ENCODE data around the gene HOXC11. TPM values are rescaled to one million over a fixed set of nuclear protein-coding genes. Genes with fewer than 3 reads are reported as not detected.
A peak's percentile ranks its signal among the peaks of the same experiment; 100 is the strongest.

The HOXC11 gene
- total RNA-seq, 4 donors from 2014 or later = 0.20 to 0.63 (median 0.60) TPM; not detected in 1

- no peak for DNase-seq (ENCODE audit: low spot score in 2 of 2)
- 37 to 42% methylated on average over 8 of the region's 8 CpGs for WGBS, 2 donors
- peaks cover 0 to 4% (median 0%) of the 10 kb centered on the region in 3 donors for H3K36me3 ChIP-seq
- peak overlapping the region in 3 of 4 donors; percentile 51 to 64 (median 57) for H3K4me3 ChIP-seq
- H3K4me1 ChIP-seq = peaks cover 0 to 91% (median 11%) of the 10 kb centered on the region in 4 donors
- TF ChIP-seq POLR2A (IDR thresholded peaks at IDR 0.05) (no peak), EP300 (IDR thresholded peaks at IDR 0.05) (no peak)
- TF ChIP-seq, protein P1, sequence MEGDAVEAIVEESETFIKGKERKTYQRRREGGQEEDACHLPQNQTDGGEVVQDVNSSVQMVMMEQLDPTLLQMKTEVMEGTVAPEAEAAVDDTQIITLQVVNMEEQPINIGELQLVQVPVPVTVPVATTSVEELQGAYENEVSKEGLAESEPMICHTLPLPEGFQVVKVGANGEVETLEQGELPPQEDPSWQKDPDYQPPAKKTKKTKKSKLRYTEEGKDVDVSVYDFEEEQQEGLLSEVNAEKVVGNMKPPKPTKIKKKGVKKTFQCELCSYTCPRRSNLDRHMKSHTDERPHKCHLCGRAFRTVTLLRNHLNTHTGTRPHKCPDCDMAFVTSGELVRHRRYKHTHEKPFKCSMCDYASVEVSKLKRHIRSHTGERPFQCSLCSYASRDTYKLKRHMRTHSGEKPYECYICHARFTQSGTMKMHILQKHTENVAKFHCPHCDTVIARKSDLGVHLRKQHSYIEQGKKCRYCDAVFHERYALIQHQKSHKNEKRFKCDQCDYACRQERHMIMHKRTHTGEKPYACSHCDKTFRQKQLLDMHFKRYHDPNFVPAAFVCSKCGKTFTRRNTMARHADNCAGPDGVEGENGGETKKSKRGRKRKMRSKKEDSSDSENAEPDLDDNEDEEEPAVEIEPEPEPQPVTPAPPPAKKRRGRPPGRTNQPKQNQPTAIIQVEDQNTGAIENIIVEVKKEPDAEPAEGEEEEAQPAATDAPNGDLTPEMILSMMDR (IDR thresholded peaks at IDR 0.05) = no peak
- H3K27ac ChIP-seq = peak overlapping the region; percentile 86 to 99 (median 94)
- H3K27me3 ChIP-seq = peaks cover 0 to 58% of the 10 kb centered on the region in 2 donors
- H3K9me3 ChIP-seq = no peaks in the 10 kb centered on the region
These were observed 28.6 kb downstream of the HOXC11 start for GRCh38 chr12:54001283-54002187.

GRCh38 chr12:54002278-54002914 lies 29.5 kb downstream of the HOXC11 start:
- TF ChIP-seq, protein P1 (IDR thresholded peaks at IDR 0.05) = no peak
- no peak for TF ChIP-seq EP300 (IDR thresholded peaks at IDR 0.05)
- TF ChIP-seq POLR2A (IDR thresholded peaks at IDR 0.05) = no peak
- 42 to 59% methylated on average over 19 of the region's 19 CpGs for WGBS, 2 donors
- Histone ChIP-seq H3K4me3 (peak overlapping the region in 1 of 4 donors; percentile 64), H3K9me3 (no peaks in the 10 kb centered on the region), H3K4me1 (peaks cover 0 to 91% (median 9%) of the 10 kb centered on the region in 4 donors), H3K27ac (peak overlapping the region; percentile 31 to 99 (median 92)), H3K27me3 (peaks cover 0 to 54% of the 10 kb centered on the region in 2 donors), H3K36me3 (peaks cover 0 to 4% (median 0%) of the 10 kb centered on the region in 3 donors)
- DNase-seq (ENCODE audit: low spot score in 2 of 2) = no peak

DNA sequence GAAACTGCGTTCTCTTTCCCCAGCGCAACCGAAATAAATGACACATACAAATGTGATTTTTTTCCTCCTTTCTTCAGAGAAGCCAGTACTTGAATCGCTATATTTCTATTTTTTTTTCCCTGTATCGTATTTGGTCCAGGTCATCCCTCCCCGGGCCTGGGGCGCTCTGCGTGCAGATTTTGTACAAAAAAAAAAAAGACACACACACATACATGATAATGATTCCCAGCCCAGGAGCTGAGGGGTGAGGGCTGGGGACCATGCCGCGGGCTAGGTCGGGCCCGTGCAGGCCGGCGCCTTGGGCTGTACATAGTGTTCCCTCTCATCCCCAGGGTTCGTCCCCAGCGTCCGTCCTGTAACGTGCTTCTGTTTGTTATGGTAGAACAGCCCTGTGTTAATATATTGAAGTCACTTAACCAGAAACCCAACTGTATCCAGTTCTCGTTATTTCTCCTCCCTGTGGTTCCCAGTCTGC lies 30.0 kb downstream of the HOXC11 start:
- Histone ChIP-seq H3K4me1 (peaks cover 0 to 92% (median 11%) of the 10 kb centered on the region in 4 donors), H3K27me3 (peaks cover 0 to 53% of the 10 kb centered on the region in 2 donors), H3K27ac (peak overlapping the region; percentile 31 to 99 (median 92)), H3K4me3 (no peak overlapping the region), H3K36me3 (peaks cover 0 to 4% (median 0%) of the 10 kb centered on the region in 3 donors), H3K9me3 (no peaks in the 10 kb centered on the region)
- whole genome bisulfite sequencing, 2 donors = 64 to 71% methylated on average over 19 of the region's 19 CpGs
- TF ChIP-seq EP300 (IDR thresholded peaks at IDR 0.05) (no peak), POLR2A (IDR thresholded peaks at IDR 0.05) (no peak)
- TF ChIP-seq, protein P1 (IDR thresholded peaks at IDR 0.05) = no peak
- DNase-seq (ENCODE audit: low spot score in 2 of 2) = no peak

- 48 to 56% methylated on average over 3 of the region's 3 CpGs for WGBS, 2 donors
- TF ChIP-seq EP300 (IDR thresholded peaks at IDR 0.05) = no peak
- TF ChIP-seq POLR2A (IDR thresholded peaks at IDR 0.05) = no peak
- TF ChIP-seq, protein P1 (IDR thresholded peaks at IDR 0.05) = no peak
- Histone ChIP-seq H3K27ac (peak overlapping the region; percentile 54 to 99 (median 86)), H3K4me3 (no peak overlapping the region), H3K4me1 (peaks cover 0 to 92% (median 14%) of the 10 kb centered on the region in 4 donors), H3K27me3 (peaks cover 0 to 53% of the 10 kb centered on the region in 2 donors), H3K36me3 (peaks cover 0 to 4% (median 0%) of the 10 kb centered on the region in 3 donors), H3K9me3 (no peaks in the 10 kb centered on the region)
- DNase-seq (ENCODE audit: low spot score in 2 of 2) = no peak
These were observed 30.7 kb downstream of the HOXC11 start for GRCh38 chr12:54003625-54004024.

All from tibial nerve (tissue), 4 donors.